HG03175 (cell line): Measurements from ENCODE around the gene CYP3A7.
"Not testable (repeated sequence)": the region's sequence is repeated elsewhere in the genome, so short reads cannot be mapped to it uniquely, and the experiment has no call there.

Source experiments
- ATAC-seq: cut with Tn5 transposase; IDR thresholded peaks from one replicate; pipeline ENCODE4 v1.9.1; 2021; ENCODE audit warnings: mild to moderate bottlenecking, moderate library complexity; ENCODE audit not compliant: unreplicated experiment

The CYP3A7 gene

GRCh38 chr7:99674995-99675742 is 59.8 kb downstream of the CYP3A7 start:
- no peak for ATAC-seq

DNA sequence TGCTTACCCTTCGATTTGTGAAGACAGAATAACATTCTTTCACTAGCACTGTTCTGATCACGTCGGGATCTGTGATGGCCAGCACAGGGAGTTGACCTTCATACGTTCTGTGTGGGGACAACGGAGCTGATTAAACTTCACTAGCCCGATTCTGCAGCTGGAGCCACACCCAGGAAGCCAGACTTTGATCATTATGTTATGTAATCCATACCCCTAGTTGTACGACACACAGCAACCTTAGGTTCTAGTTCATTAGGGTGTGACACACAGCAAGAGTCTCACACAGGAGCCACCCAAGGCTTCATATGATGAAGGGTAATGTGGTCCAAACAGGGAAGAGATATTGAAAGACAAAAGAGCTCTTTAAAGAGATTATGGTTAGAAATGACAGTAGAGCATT is 62.4 kb downstream of the CYP3A7 start:
- no peak for ATAC-seq

- no peak for ATAC-seq
Observed at GRCh38 chr7:99669782-99670181, 65.2 kb downstream of the CYP3A7 start.

- ATAC-seq: no peak
Observed at GRCh38 chr7:99668541-99668940, 66.5 kb downstream of the CYP3A7 start.

GRCh38 chr7:99667179-99667578 is 67.8 kb downstream of the CYP3A7 start:
- no peak for ATAC-seq

- no peak for ATAC-seq
Observed at GRCh38 chr7:99666013-99666395, 69.0 kb downstream of the CYP3A7 start.

GRCh38 chr7:99665312-99666012 is 69.5 kb downstream of the CYP3A7 start:
- no peak for ATAC-seq

DNA sequence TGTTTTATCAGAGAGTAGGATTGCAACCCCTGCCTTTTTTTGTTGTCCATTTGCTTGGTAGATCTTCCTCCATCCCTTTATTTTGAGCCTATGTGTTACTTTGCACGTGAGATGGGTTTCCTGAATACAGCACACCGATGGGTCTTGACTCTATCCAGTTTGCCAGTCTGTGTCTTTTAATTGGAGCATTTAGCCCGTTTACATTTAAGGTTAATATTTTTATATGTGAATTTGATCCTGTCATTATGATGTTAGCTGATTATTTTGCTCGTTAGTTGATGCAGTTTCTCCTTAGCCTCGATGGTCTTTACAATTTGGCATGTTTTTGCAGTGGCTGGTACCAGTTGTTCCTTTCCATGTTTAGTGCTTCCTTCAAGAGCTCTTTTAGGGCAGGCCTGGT is 77.1 kb downstream of the CYP3A7 start:
- ATAC-seq: not testable (repeated sequence)
